DND-41 (cell line): ENCODE results near the gene TTC33.

ENCODE experiments used
- EZH2 ChIP-seq: IDR thresholded peaks from 3 replicates; pipeline ENCODE4 v1.6.1; 2012; ENCODE audit warnings: borderline replicate concordance, low read depth, mild to moderate bottlenecking, moderate library complexity, low read length, inconsistent platforms; ENCODE audit not compliant: severe bottlenecking
- TF ChIP-seq, protein P1 (sequence below): IDR thresholded peaks from 2 replicates; pipeline ENCODE4 v1.5.1; 2012; ENCODE audit warnings: borderline replicate concordance, low read length, moderate library complexity, mild to moderate bottlenecking; ENCODE audit not compliant: poor library complexity, severe bottlenecking; ENCODE audit errors: extremely low read depth

DNA sequence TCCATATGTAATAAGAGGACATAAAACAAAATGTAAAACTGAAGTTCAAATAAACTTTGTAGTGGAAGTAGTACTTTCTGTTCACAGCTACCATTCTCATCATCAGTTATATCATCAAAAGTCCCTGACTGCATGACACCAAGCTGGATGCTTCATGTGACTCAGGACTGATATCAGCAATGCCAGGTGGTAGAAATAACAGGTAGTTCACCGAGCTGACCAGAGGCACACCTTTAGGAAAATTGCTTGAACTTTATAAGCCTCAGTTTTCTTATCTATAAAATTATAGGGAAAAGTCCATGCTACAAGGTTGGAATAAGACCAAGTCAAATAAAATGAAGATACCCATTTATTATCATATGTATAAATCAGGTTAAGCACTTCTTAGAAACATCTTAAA, 200.9 kb downstream of the TTC33 start:
- TF ChIP-seq, protein P1, sequence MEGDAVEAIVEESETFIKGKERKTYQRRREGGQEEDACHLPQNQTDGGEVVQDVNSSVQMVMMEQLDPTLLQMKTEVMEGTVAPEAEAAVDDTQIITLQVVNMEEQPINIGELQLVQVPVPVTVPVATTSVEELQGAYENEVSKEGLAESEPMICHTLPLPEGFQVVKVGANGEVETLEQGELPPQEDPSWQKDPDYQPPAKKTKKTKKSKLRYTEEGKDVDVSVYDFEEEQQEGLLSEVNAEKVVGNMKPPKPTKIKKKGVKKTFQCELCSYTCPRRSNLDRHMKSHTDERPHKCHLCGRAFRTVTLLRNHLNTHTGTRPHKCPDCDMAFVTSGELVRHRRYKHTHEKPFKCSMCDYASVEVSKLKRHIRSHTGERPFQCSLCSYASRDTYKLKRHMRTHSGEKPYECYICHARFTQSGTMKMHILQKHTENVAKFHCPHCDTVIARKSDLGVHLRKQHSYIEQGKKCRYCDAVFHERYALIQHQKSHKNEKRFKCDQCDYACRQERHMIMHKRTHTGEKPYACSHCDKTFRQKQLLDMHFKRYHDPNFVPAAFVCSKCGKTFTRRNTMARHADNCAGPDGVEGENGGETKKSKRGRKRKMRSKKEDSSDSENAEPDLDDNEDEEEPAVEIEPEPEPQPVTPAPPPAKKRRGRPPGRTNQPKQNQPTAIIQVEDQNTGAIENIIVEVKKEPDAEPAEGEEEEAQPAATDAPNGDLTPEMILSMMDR = no peak
- TF ChIP-seq EZH2 = no peak
